ENCODE data around the gene PTPRE. TPM values are rescaled to one million over a fixed set of nuclear protein-coding genes. Genes with fewer than 3 reads are reported as not detected.

PTPRE gene
- total RNA-seq, 1 donor from 2014 or later = 70.6 TPM

GRCh38 chr10:128054163-128054970 is 147.5 kb downstream of the PTPRE start:
- H3K9me3 ChIP-seq = no peaks in the 10 kb centered on the region
- DNase-seq (peak; percentile 64), ATAC-seq (peak; percentile 64)
- H3K27ac ChIP-seq = no peak overlapping the region
- H3K4me3 ChIP-seq = no peak overlapping the region
- H3K36me3 ChIP-seq = peaks cover 57% of the 10 kb centered on the region
- intact Hi-C loops (cut with DNase I) = no loop called here
- peaks cover 9% of the 10 kb centered on the region for H3K4me1 ChIP-seq
- no peak for TF ChIP-seq CTCF (IDR thresholded peaks at IDR 0.05)
- no peaks in the 10 kb centered on the region for H3K27me3 ChIP-seq

GRCh38 chr10:128055061-128055868 is 148.4 kb downstream of the PTPRE start:
- H3K27ac ChIP-seq = no peak overlapping the region
- peaks cover 9% of the 10 kb centered on the region for H3K4me1 ChIP-seq
- H3K36me3 ChIP-seq = peaks cover 61% of the 10 kb centered on the region
- H3K4me3 ChIP-seq = no peak overlapping the region
- DNase-seq (no peak), ATAC-seq (no peak)
- TF ChIP-seq CTCF (IDR thresholded peaks at IDR 0.05) = no peak
- no peaks in the 10 kb centered on the region for H3K9me3 ChIP-seq
- intact Hi-C loops (cut with DNase I) = no loop called here
- H3K27me3 ChIP-seq = no peaks in the 10 kb centered on the region

GRCh38 chr10:128056303-128057050 is 149.6 kb downstream of the PTPRE start:
- Histone ChIP-seq H3K27me3 (no peaks in the 10 kb centered on the region), H3K9me3 (no peaks in the 10 kb centered on the region), H3K36me3 (peaks cover 74% of the 10 kb centered on the region), H3K27ac (no peak overlapping the region), H3K4me1 (peaks cover 3% of the 10 kb centered on the region), H3K4me3 (no peak overlapping the region)
- intact Hi-C loops (cut with DNase I) = no loop called here
- TF ChIP-seq CTCF (IDR thresholded peaks at IDR 0.05) = no peak
- ATAC-seq (no peak), DNase-seq (no peak)

GRCh38 chr10:128058106-128058749 is 151.3 kb downstream of the PTPRE start:
- no peak for TF ChIP-seq CTCF (IDR thresholded peaks at IDR 0.05)
- DNase-seq (no peak), ATAC-seq (no peak)
- peaks cover 14% of the 10 kb centered on the region for H3K4me1 ChIP-seq
- H3K27ac ChIP-seq = no peak overlapping the region
- H3K9me3 ChIP-seq = no peaks in the 10 kb centered on the region
- H3K4me3 ChIP-seq = no peak overlapping the region
- peaks cover 75% of the 10 kb centered on the region for H3K36me3 ChIP-seq
- no peaks in the 10 kb centered on the region for H3K27me3 ChIP-seq
- intact Hi-C loops (cut with DNase I) = no loop called here

GRCh38 chr10:128058750-128059134 is 151.8 kb downstream of the PTPRE start:
- Histone ChIP-seq H3K9me3 (no peaks in the 10 kb centered on the region), H3K4me1 (peaks cover 20% of the 10 kb centered on the region), H3K27ac (no peak overlapping the region), H3K36me3 (peaks cover 72% of the 10 kb centered on the region), H3K4me3 (no peak overlapping the region), H3K27me3 (no peaks in the 10 kb centered on the region)
- ATAC-seq (no peak), DNase-seq (no peak)
- no peak for TF ChIP-seq CTCF (IDR thresholded peaks at IDR 0.05)
- intact Hi-C loops (cut with DNase I) = no loop called here

Data from upper lobe of right lung (tissue), 1 donor.